H1 (cell line): ENCODE data around the gene GHRL. TPM values are rescaled to one million over a fixed set of nuclear protein-coding genes. Genes with fewer than 3 reads are reported as not detected.
A peak's percentile ranks its signal among the peaks of the same experiment; 100 is the strongest.

Experiments used
- CTCF ChIA-PET: fragments of 300-600 bp; sonication (Branson Sonifier 250); formaldehyde crosslinking; loops from one replicate; lab custom pipeline; 2021; ENCODE audit not compliant: partially characterized antibody; lab: Charles Lee
- POLR2A ChIA-PET: fragments of 300-600 bp; sonication (Branson Sonifier 250); formaldehyde crosslinking; loops from one replicate; lab custom pipeline; 2021; ENCODE audit warnings: inconsistent platforms; ENCODE audit not compliant: partially characterized antibody; lab: Charles Lee
- DNase-seq, 2 experiments: peaks; one replicate each; pipeline versions ENCODE4 v3.0.0 to v3.0.0-alpha.2; 2010 to 2022; ENCODE audit warnings: low spot score in 2 of 2, low read depth in 1 of 2, mixed read lengths in 1 of 2
- FAIRE-seq: peaks from 2 replicates; lab custom pipeline; 2011; peaks lifted over from hg19 to GRCh38; lab: Jason Lieb, UNC
- H2AFZ ChIP-seq: 2 replicates; pipeline ENCODE4 v1.8.1; 2012; ENCODE audit warnings: low read length, inconsistent platforms
- H2AK5ac ChIP-seq: 2 replicates; pipeline ENCODE4 v1.6.1; 2013; ENCODE audit warnings: low read depth, low read length
- H2BK120ac ChIP-seq: replicated peaks from 2 replicates; pipeline ENCODE3; 2013; ENCODE audit warnings: low read depth, low read length, inconsistent platforms
- H2BK12ac ChIP-seq: 2 replicates; pipeline ENCODE4 v1.6.1; 2013; ENCODE audit warnings: low read depth, low read length
- H2BK15ac ChIP-seq: 2 replicates; pipeline ENCODE4 v1.6.1; 2013; ENCODE audit warnings: low read length
- H2BK20ac ChIP-seq: 2 replicates; pipeline ENCODE4 v1.6.1; 2013; ENCODE audit warnings: low read length
- H2BK5ac ChIP-seq: 2 replicates; pipeline ENCODE4 v1.6.1; 2013; ENCODE audit warnings: low read depth, low read length
- H3K14ac ChIP-seq: 2 replicates; pipeline ENCODE4 v1.6.1; 2013; ENCODE audit warnings: inconsistent platforms; ENCODE audit not compliant: insufficient read length
- H3K18ac ChIP-seq: 2 replicates; pipeline ENCODE4 v1.6.1; 2013; ENCODE audit warnings: low read length; ENCODE audit errors: extremely low read depth
- H3K23ac ChIP-seq: 2 replicates; pipeline ENCODE4 v1.6.1; 2013; ENCODE audit warnings: inconsistent platforms; ENCODE audit not compliant: insufficient read length
- H3K23me2 ChIP-seq: 2 replicates; pipeline ENCODE4 v1.6.1; 2013; ENCODE audit warnings: low read depth, low read length
- H3K27ac ChIP-seq: 2 replicates; pipeline ENCODE4 v1.6.1; 2011; ENCODE audit warnings: low read depth, low read length, inconsistent platforms
- H3K27me3 ChIP-seq, 4 experiments: replicated peaks in 1 of 4; 1 replicate in 1 of 4; 2 replicates in 3 of 4; pipeline versions ENCODE4 v1.6.1 to v1.8.1; 2011 to 2013; ENCODE audit warnings: low read length in 3 of 4, mild to moderate bottlenecking in 3 of 4, inconsistent platforms in 2 of 4, mixed read lengths in 2 of 4, moderate library complexity in 1 of 4; ENCODE audit not compliant: control insufficient read depth in 3 of 4, insufficient read depth in 3 of 4; ENCODE audit errors: extremely low read depth in 1 of 4
- H3K36me3 ChIP-seq, 4 experiments: 2 replicates each; pipeline versions ENCODE4 v1.6.1 to v1.8.1; 2011 to 2013; ENCODE audit warnings: mild to moderate bottlenecking in 4 of 4, low read length in 3 of 4, moderate library complexity in 2 of 4, control low read depth in 1 of 4, inconsistent platforms in 1 of 4; ENCODE audit not compliant: insufficient read depth in 4 of 4, control insufficient read depth in 2 of 4
- H3K4ac ChIP-seq: replicated peaks from 2 replicates; pipeline ENCODE3; 2013; ENCODE audit warnings: low read length, low read depth, mixed read lengths, inconsistent platforms; ENCODE audit not compliant: insufficient read length
- H3K4me1 ChIP-seq, 4 experiments: replicated peaks in 1 of 4; 1 replicate in 1 of 4; 2 replicates in 3 of 4; pipeline versions ENCODE4 v1.6.1 to v1.8.1; 2011 to 2013; ENCODE audit warnings: low read length in 3 of 4, inconsistent platforms in 2 of 4, mixed read lengths in 1 of 4; ENCODE audit not compliant: insufficient read depth in 4 of 4, control insufficient read depth in 3 of 4
- H3K4me2 ChIP-seq, 2 experiments: 2 replicates each; pipeline versions ENCODE4 v1.6.1 to v1.8.1; 2011 to 2013; ENCODE audit warnings: low read depth in 2 of 2, low read length in 2 of 2, control low read depth in 1 of 2, inconsistent platforms in 1 of 2, mild to moderate bottlenecking in 1 of 2; ENCODE audit not compliant: insufficient read depth in 1 of 2
- H3K4me3 ChIP-seq, 4 experiments: fragments of 200-600, 300-600 bp in 1 of 4; sonication (generic), shearing (Covaris generic), sonication (Bioruptor Twin) in 1 of 4; 2 replicates each; pipeline versions ENCODE4 v1.5.1 to v1.8.1; 2011 to 2016; ENCODE audit warnings: low read length in 4 of 4, low read depth in 3 of 4, control low read depth in 2 of 4, inconsistent platforms in 2 of 4, mild to moderate bottlenecking in 2 of 4, mixed read lengths in 1 of 4, moderate library complexity in 1 of 4; ENCODE audit not compliant: insufficient read depth in 2 of 4; ENCODE audit errors: extremely low read depth in 1 of 4
- H3K56ac ChIP-seq: replicated peaks from 2 replicates; pipeline ENCODE3; 2013; ENCODE audit warnings: low read depth, mild to moderate bottlenecking, mixed read lengths, low read length, inconsistent platforms; ENCODE audit not compliant: insufficient read length
- H3K79me1 ChIP-seq: 2 replicates; pipeline ENCODE4 v1.6.1; 2013; ENCODE audit warnings: low read depth, low read length, control low read depth
- H3K79me2 ChIP-seq, 2 experiments: 2 replicates each; pipeline versions ENCODE4 v1.6.1 to v1.8.1; 2012 to 2013; ENCODE audit warnings: low read length in 2 of 2, mild to moderate bottlenecking in 2 of 2, inconsistent platforms in 1 of 2; ENCODE audit not compliant: insufficient read depth in 2 of 2, control insufficient read depth in 1 of 2
- H3K9ac ChIP-seq, 4 experiments: replicated peaks in 1 of 4; 1 replicate in 1 of 4; 2 replicates in 3 of 4; pipeline versions ENCODE4 v1.6.1 to v1.8.1; 2011 to 2013; ENCODE audit warnings: low read depth in 3 of 4, low read length in 3 of 4, control low read depth in 2 of 4, mild to moderate bottlenecking in 2 of 4, moderate library complexity in 2 of 4, inconsistent platforms in 1 of 4; ENCODE audit errors: extremely low read depth in 1 of 4
- H3K9me3 ChIP-seq, 2 experiments: 2 replicates each; pipeline versions ENCODE4 v1.6.1 to v1.8.1; 2012 to 2013; ENCODE audit warnings: mild to moderate bottlenecking in 2 of 2, moderate library complexity in 2 of 2, control low read depth in 1 of 2, inconsistent platforms in 1 of 2, low read depth in 1 of 2, low read length in 1 of 2, mixed read lengths in 1 of 2; ENCODE audit not compliant: insufficient read depth in 2 of 2
- H4K20me1 ChIP-seq, 2 experiments: replicated peaks in 1 of 2; 2 replicates each; pipeline versions ENCODE3 to v1.8.1; 2011 to 2013; ENCODE audit warnings: inconsistent platforms in 2 of 2, low read length in 2 of 2, mild to moderate bottlenecking in 1 of 2; ENCODE audit not compliant: insufficient read depth in 2 of 2, control insufficient read depth in 1 of 2
- H4K5ac ChIP-seq: 2 replicates; pipeline ENCODE4 v1.6.1; 2013; ENCODE audit warnings: low read length, low read depth, mixed read lengths, inconsistent platforms; ENCODE audit not compliant: insufficient read length
- H4K8ac ChIP-seq: 2 replicates; pipeline ENCODE4 v1.8.0; 2013; ENCODE audit warnings: mild to moderate bottlenecking, moderate library complexity, low read length, inconsistent platforms; ENCODE audit not compliant: insufficient read depth; ENCODE audit errors: extremely low read depth
- H4K91ac ChIP-seq: replicated peaks from 2 replicates; pipeline ENCODE3; 2013; ENCODE audit warnings: low read length, mixed read lengths, inconsistent platforms; ENCODE audit not compliant: insufficient read length
- CTBP2 ChIP-seq: IDR thresholded peaks from 2 replicates; pipeline ENCODE4 v1.7.0; 2011; ENCODE audit warnings: borderline replicate concordance, mild to moderate bottlenecking, moderate library complexity, mixed read lengths, low read length; ENCODE audit not compliant: insufficient read depth, insufficient read length
- GTF2F1 ChIP-seq: IDR thresholded peaks from 2 replicates; pipeline ENCODE4 v1.6.1; 2012; ENCODE audit warnings: low read depth, low read length, improper control_type of control experiment, borderline replicate concordance
- POU5F1 ChIP-seq: IDR thresholded peaks from 2 replicates; pipeline ENCODE4 v1.6.1; 2011; ENCODE audit warnings: low read depth, mild to moderate bottlenecking, low read length, moderate library complexity
- SP1 ChIP-seq: IDR thresholded peaks from 2 replicates; pipeline ENCODE4 v1.6.1; 2011; ENCODE audit warnings: low read depth, low read length
- WGBS, 2 experiments: shearing (Covaris generic) in 1 of 2; methylation state at CpG; one replicate each; pipeline versions ENCODE4 v1.1.6 to v1.1.7; 2013 to 2015; ENCODE audit warnings: low lambda C conversion rate in 2 of 2, mixed read lengths in 2 of 2, inconsistent platforms in 1 of 2, low coverage in 1 of 2, missing lambda C conversion rate in 1 of 2; ENCODE audit not compliant: insufficient replicate concordance in 2 of 2, insufficient coverage in 1 of 2, insufficient read length in 1 of 2; ENCODE audit errors: extremely low coverage in 1 of 2, missing lambda C conversion rate in 1 of 2; 5-methylcytosine and 5-hydroxymethylcytosine counted together
- polyA plus RNA-seq, 7 experiments: library from polyadenylated mRNA; depleted of rRNA in 3 of 7; stranded (reverse) in 5 of 7; unstranded in 2 of 7; fragments of >200 nt in 5 of 7; fragments of 200-250 nt in 2 of 7; gene quantifications; 1 replicate in 5 of 7; 2 replicates in 1 of 7; 4 replicates in 1 of 7; pipeline versions ENCODE4 v1.2.1 to v1.2.3, GENCODE V29; 2011 to 2013; ENCODE audit warnings: missing spikeins in 2 of 7, mixed read lengths in 2 of 7
- total RNA-seq: library from RNA; stranded (reverse); fragmentation: NEBNext Ultra II Directional; extraction: Animal tissue kit (Norgen Biotek cat#: 25700); gene quantifications from 2 replicates; pipeline ENCODE4 v1.2.1, GENCODE V29; 2021

Gene GHRL
- total and polyA plus RNA-seq, 2 of the 8 experiments (the other 6 are each of a cell fraction or from before 2014, with no cell fraction given) = 0.32 to 0.35 TPM

- peaks cover 7% of the 10 kb centered on the region; the same call in 1 of the 2 replicates for H3K23me2 ChIP-seq
- no peak overlapping the region for H4K8ac ChIP-seq
- H3K56ac ChIP-seq = no peak overlapping the region
- peaks cover 21 to 37% (median 33%) of the 10 kb centered on the region in 4 experiments for H3K36me3 ChIP-seq
- no peak overlapping the region for H3K4ac ChIP-seq
- ChIA-PET CTCF (interaction anchor here (0.6 to 1.9 kb wide), 4 partner anchors 14 to 30 kb away, joined by 3 to 5 read pairs (median 4); no protein-coding TSS in a partner anchor), POLR2A (interaction anchor here (1.3 to 3.9 kb wide), 4 partner anchors 11 to 184 kb away, joined by 5 to 20 read pairs (median 6); no protein-coding TSS in a partner anchor)
- peak overlapping the region; percentile 83 to 90 for H3K4me2 ChIP-seq
- H2AFZ ChIP-seq = no peak overlapping the region
- H3K23ac ChIP-seq = no peak overlapping the region
- peaks cover 11 to 25% of the 10 kb centered on the region in 2 experiments for H3K79me2 ChIP-seq
- no peak overlapping the region for H2BK20ac ChIP-seq
- H4K20me1 ChIP-seq = peaks cover 3 to 10% of the 10 kb centered on the region in 2 experiments
- no peak overlapping the region for H4K91ac ChIP-seq
- no peak for FAIRE-seq
- DNase-seq = no peak
- H3K79me1 ChIP-seq = peaks cover 5% of the 10 kb centered on the region; the same call in 1 of the 2 replicates
- peak overlapping the region in 3 of 4 experiments; percentile 90 to 94 (median 92); a peak in 3 of 7 replicates for H3K9ac ChIP-seq
- H3K14ac ChIP-seq = no peak overlapping the region
- no peak overlapping the region for H4K5ac ChIP-seq
- no peak for TF ChIP-seq GTF2F1
- TF ChIP-seq POU5F1 = no peak
- no peak for TF ChIP-seq SP1
- no peak for TF ChIP-seq CTBP2
- TF ChIP-seq, all 59 proteins: peak for 0
- Histone ChIP-seq H3K4me3 (peak overlapping the region; percentile 88 to 97 (median 94); a peak in 7 of 8 replicates), H3K9me3 (no peaks in the 10 kb centered on the region), H2BK15ac (no peak overlapping the region), H2BK5ac (no peak overlapping the region), H3K4me1 (peaks cover 0 to 4% (median 3%) of the 10 kb centered on the region in 4 experiments; a peak in 5 of 7 replicates), H2BK12ac (no peak overlapping the region), H3K27me3 (no peaks in the 10 kb centered on the region), H2AK5ac (no peak overlapping the region), H3K27ac (no peak overlapping the region), H3K18ac (no peak overlapping the region), H2BK120ac (no peak overlapping the region)
- WGBS, 2 experiments = 0% methylated on average over 2 of the region's 3 CpGs; no CpG with 5 or more reads in 1 of the 2 experiments
These were observed 27.1 kb upstream of the GHRL start for GRCh38 chr3:10319804-10320203.
